IPS-15b (cell line): ENCODE measurements around the gene SLC24A5.

Source experiments
- H3K27me3 ChIP-seq: one replicate; pipeline ENCODE4 v1.6.1; 2013; ENCODE audit warnings: low read length; ENCODE audit not compliant: control insufficient read depth, insufficient read depth
- H3K36me3 ChIP-seq: one replicate; pipeline ENCODE4 v1.6.1; 2013; ENCODE audit warnings: low read length; ENCODE audit not compliant: control insufficient read depth, insufficient read depth
- H3K4me1 ChIP-seq: one replicate; pipeline ENCODE4 v1.6.1; 2013; ENCODE audit warnings: mild to moderate bottlenecking, low read length; ENCODE audit not compliant: control insufficient read depth, insufficient read depth
- H3K4me3 ChIP-seq: one replicate; pipeline ENCODE4 v1.5.1; 2013; ENCODE audit warnings: low read depth, low read length
- H3K9ac ChIP-seq: one replicate; pipeline ENCODE4 v1.6.1; 2013; ENCODE audit warnings: low read depth, mild to moderate bottlenecking, low read length
- H3K9me3 ChIP-seq: one replicate; pipeline ENCODE4 v1.6.1; 2013; ENCODE audit warnings: mild to moderate bottlenecking, low read length; ENCODE audit not compliant: control insufficient read depth, insufficient read depth

SLC24A5 gene

GRCh38 chr15:48119277-48119676, 1.5 kb upstream of the SLC24A5 start:
- Histone ChIP-seq H3K4me3 (no peak overlapping the region), H3K36me3 (no peaks in the 10 kb centered on the region)

GRCh38 chr15:48121849-48122248, 1.1 kb downstream of the SLC24A5 start:
- peaks cover 5% of the 10 kb centered on the region for H3K4me1 ChIP-seq
- no peaks in the 10 kb centered on the region for H3K27me3 ChIP-seq
- H3K4me3 ChIP-seq: no peak overlapping the region
- H3K36me3 ChIP-seq: no peaks in the 10 kb centered on the region
- H3K9ac ChIP-seq: no peak overlapping the region
- no peaks in the 10 kb centered on the region for H3K9me3 ChIP-seq

More at GRCh38 chr15:48119277-48119676, 1.5 kb upstream of the SLC24A5 start:
- no peak overlapping the region for H3K9ac ChIP-seq
- H3K4me1 ChIP-seq: peaks cover 5% of the 10 kb centered on the region
- H3K27me3 ChIP-seq: no peaks in the 10 kb centered on the region
- no peaks in the 10 kb centered on the region for H3K9me3 ChIP-seq

- H3K36me3 ChIP-seq: no peaks in the 10 kb centered on the region
- H3K9ac ChIP-seq: no peak overlapping the region
- H3K9me3 ChIP-seq: no peaks in the 10 kb centered on the region
- H3K4me3 ChIP-seq: no peak overlapping the region
- no peaks in the 10 kb centered on the region for H3K27me3 ChIP-seq
- H3K4me1 ChIP-seq: peaks cover 5% of the 10 kb centered on the region
Measured at GRCh38 chr15:48126667-48127355, 6.0 kb downstream of the SLC24A5 start.

GRCh38 chr15:48131324-48131723, 10.5 kb downstream of the SLC24A5 start:
- Histone ChIP-seq H3K9me3 (no peaks in the 10 kb centered on the region), H3K9ac (no peak overlapping the region), H3K36me3 (no peaks in the 10 kb centered on the region), H3K27me3 (no peaks in the 10 kb centered on the region), H3K4me3 (no peak overlapping the region), H3K4me1 (no peaks in the 10 kb centered on the region)

- Histone ChIP-seq H3K4me1 (no peaks in the 10 kb centered on the region), H3K27me3 (no peaks in the 10 kb centered on the region), H3K4me3 (no peak overlapping the region), H3K9me3 (no peaks in the 10 kb centered on the region), H3K36me3 (no peaks in the 10 kb centered on the region), H3K9ac (no peak overlapping the region)
Measured at GRCh38 chr15:48132874-48133273, 12.1 kb downstream of the SLC24A5 start.

GRCh38 chr15:48143856-48144255, 23.1 kb downstream of the SLC24A5 start:
- Histone ChIP-seq H3K4me1 (no peaks in the 10 kb centered on the region), H3K4me3 (no peak overlapping the region), H3K9ac (no peak overlapping the region), H3K36me3 (no peaks in the 10 kb centered on the region), H3K27me3 (no peaks in the 10 kb centered on the region), H3K9me3 (no peaks in the 10 kb centered on the region)

GRCh38 chr15:48144889-48145288, 24.1 kb downstream of the SLC24A5 start:
- no peak overlapping the region for H3K4me3 ChIP-seq
- no peak overlapping the region for H3K9ac ChIP-seq
- H3K4me1 ChIP-seq: no peaks in the 10 kb centered on the region
- no peaks in the 10 kb centered on the region for H3K9me3 ChIP-seq
- no peaks in the 10 kb centered on the region for H3K27me3 ChIP-seq
- no peaks in the 10 kb centered on the region for H3K36me3 ChIP-seq

GRCh38 chr15:48145923-48146322, 25.1 kb downstream of the SLC24A5 start:
- Histone ChIP-seq H3K36me3 (no peaks in the 10 kb centered on the region), H3K4me3 (no peak overlapping the region), H3K9ac (no peak overlapping the region), H3K27me3 (no peaks in the 10 kb centered on the region), H3K4me1 (peaks cover 3% of the 10 kb centered on the region), H3K9me3 (no peaks in the 10 kb centered on the region)

GRCh38 chr15:48147358-48147757, 26.6 kb downstream of the SLC24A5 start:
- no peaks in the 10 kb centered on the region for H3K27me3 ChIP-seq
- H3K9me3 ChIP-seq: no peaks in the 10 kb centered on the region
- peaks cover 3% of the 10 kb centered on the region for H3K4me1 ChIP-seq
- H3K9ac ChIP-seq: no peak overlapping the region
- H3K4me3 ChIP-seq: no peak overlapping the region
- no peaks in the 10 kb centered on the region for H3K36me3 ChIP-seq

GRCh38 chr15:48149858-48150257, 29.1 kb downstream of the SLC24A5 start:
- H3K27me3 ChIP-seq: no peaks in the 10 kb centered on the region
- no peak overlapping the region for H3K9ac ChIP-seq
- H3K4me3 ChIP-seq: no peak overlapping the region
- H3K4me1 ChIP-seq: peaks cover 3% of the 10 kb centered on the region
- H3K9me3 ChIP-seq: no peaks in the 10 kb centered on the region
- no peaks in the 10 kb centered on the region for H3K36me3 ChIP-seq

- no peaks in the 10 kb centered on the region for H3K27me3 ChIP-seq
- no peaks in the 10 kb centered on the region for H3K9me3 ChIP-seq
- peaks cover 3% of the 10 kb centered on the region for H3K4me1 ChIP-seq
- no peak overlapping the region for H3K9ac ChIP-seq
- peaks cover under 1% of the 10 kb centered on the region for H3K36me3 ChIP-seq
- H3K4me3 ChIP-seq: no peak overlapping the region
Measured at GRCh38 chr15:48153526-48153925, 32.7 kb downstream of the SLC24A5 start.

GRCh38 chr15:48168616-48169015, 47.8 kb downstream of the SLC24A5 start:
- no peak overlapping the region for H3K9ac ChIP-seq
- H3K4me1 ChIP-seq: peaks cover 8% of the 10 kb centered on the region
- no peaks in the 10 kb centered on the region for H3K36me3 ChIP-seq
- no peaks in the 10 kb centered on the region for H3K9me3 ChIP-seq
- H3K27me3 ChIP-seq: no peaks in the 10 kb centered on the region
- H3K4me3 ChIP-seq: no peak overlapping the region
